ENCODE data around the gene LRRFIP1. TPM values are rescaled to one million over a fixed set of nuclear protein-coding genes. Genes with fewer than 3 reads are reported as not detected.

Gene LRRFIP1
- total and polyA plus RNA-seq, 8 donors: 104 to 160 (median 122) TPM

DNA sequence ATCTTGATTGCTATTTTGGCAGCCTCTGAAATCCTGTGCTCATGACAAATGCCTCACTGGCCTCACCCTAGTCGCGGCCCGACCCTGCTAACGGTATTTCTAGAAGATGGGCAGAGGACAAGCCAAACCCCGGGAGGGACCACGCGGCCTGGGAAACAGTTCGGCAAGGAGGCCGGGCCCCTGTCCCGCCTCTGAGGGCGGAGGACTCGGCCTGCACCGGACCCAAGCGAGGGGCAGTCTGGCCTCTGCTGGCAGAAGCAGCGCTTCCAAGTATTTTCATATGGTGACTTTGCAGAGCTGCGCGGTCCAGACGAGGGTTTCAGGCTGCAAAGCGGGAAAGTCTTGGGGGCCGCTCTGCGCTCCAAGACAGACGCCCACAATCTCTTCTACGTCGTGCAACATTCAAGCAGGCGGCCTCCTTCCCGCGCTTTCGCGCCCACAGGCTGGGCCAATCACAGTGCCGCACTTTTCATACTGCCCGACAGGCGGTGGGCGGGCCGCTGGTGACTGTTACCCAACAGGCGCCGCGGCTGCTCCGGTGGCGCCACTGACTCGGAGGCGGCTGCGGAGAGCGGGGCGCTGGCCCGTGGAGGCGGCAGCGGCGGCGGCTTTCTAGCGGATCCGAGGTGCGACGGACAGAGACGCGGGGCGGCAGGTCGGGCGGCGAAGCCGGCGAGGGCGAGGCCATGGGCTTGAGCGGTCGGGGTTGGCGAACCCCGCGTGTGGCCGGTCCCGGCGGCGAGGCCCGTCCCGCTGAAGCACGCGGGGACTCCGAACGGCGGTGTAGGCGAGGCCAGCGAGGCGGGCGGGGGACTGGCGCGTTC is 171.1 kb downstream of the LRRFIP1 start, which contains the start of gene RBM44:
Gene RBM44 (plus strand): TSS at position 544 of the 824 bp plus-strand sequence. CDS start 14,831 bp downstream, outside the sequence.
- ATAC-seq (no peak), DNase-seq (peak in 1 of 4 donors; percentile 80)
- intact Hi-C loops (cut with DNase I): no loop called here
- TF ChIP-seq, protein P1, sequence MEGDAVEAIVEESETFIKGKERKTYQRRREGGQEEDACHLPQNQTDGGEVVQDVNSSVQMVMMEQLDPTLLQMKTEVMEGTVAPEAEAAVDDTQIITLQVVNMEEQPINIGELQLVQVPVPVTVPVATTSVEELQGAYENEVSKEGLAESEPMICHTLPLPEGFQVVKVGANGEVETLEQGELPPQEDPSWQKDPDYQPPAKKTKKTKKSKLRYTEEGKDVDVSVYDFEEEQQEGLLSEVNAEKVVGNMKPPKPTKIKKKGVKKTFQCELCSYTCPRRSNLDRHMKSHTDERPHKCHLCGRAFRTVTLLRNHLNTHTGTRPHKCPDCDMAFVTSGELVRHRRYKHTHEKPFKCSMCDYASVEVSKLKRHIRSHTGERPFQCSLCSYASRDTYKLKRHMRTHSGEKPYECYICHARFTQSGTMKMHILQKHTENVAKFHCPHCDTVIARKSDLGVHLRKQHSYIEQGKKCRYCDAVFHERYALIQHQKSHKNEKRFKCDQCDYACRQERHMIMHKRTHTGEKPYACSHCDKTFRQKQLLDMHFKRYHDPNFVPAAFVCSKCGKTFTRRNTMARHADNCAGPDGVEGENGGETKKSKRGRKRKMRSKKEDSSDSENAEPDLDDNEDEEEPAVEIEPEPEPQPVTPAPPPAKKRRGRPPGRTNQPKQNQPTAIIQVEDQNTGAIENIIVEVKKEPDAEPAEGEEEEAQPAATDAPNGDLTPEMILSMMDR (IDR thresholded peaks at IDR 0.05): no peak
- Histone ChIP-seq H3K27me3 (no peaks in the 10 kb centered on the region), H3K9me3 (peaks cover 0 to 12% of the 10 kb centered on the region in 2 donors), H3K36me3 (no peaks in the 10 kb centered on the region), H3K4me3 (no peak within 1 kb of the TSS), H3K27ac (no peak within 1 kb of the TSS), H3K4me1 (no peaks in the 10 kb centered on the region)

DNA sequence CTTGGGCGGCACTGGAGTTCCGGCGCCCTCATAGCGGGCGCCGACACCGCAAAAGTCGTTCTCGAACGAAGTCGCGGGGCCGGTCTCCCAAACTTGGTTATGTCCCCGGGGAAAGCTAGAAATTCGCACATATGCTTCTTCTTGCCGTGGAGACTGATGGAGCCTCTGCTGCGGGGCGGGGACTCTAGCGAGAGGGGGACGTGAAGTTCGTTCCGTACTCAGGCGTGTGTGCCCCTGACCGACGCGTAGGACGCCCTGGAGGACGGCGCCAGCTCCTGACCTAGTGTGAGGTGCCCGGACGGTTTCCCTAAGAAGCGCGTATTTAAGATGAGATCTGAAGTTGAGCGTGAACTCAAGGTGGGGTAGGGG is 171.7 kb downstream of the LRRFIP1 start:
- H3K4me3 ChIP-seq: no peak overlapping the region
- no peak for ATAC-seq
- intact Hi-C loops (cut with DNase I): no loop called here

GRCh38 chr2:237801466-237801865 is 174.1 kb downstream of the LRRFIP1 start:
- no peak for ATAC-seq
- H3K4me3 ChIP-seq: no peak overlapping the region
- H3K9me3 ChIP-seq: peaks cover 0 to 12% of the 10 kb centered on the region in 2 donors
- no peaks in the 10 kb centered on the region for H3K27me3 ChIP-seq
- H3K4me1 ChIP-seq: no peaks in the 10 kb centered on the region
- no peak for DNase-seq
- H3K36me3 ChIP-seq: no peaks in the 10 kb centered on the region
- intact Hi-C loops (cut with DNase I): no loop called here
- TF ChIP-seq, protein P1 (IDR thresholded peaks at IDR 0.05): no peak
- no peak overlapping the region for H3K27ac ChIP-seq

More for the DNA sequence above, 171.7 kb downstream of the LRRFIP1 start:
- H3K36me3 ChIP-seq: no peaks in the 10 kb centered on the region
- H3K27me3 ChIP-seq: no peaks in the 10 kb centered on the region
- no peak overlapping the region for H3K27ac ChIP-seq
- H3K9me3 ChIP-seq: peaks cover 0 to 12% of the 10 kb centered on the region in 2 donors
- H3K4me1 ChIP-seq: no peaks in the 10 kb centered on the region
- TF ChIP-seq, protein P1 (IDR thresholded peaks at IDR 0.05): no peak
- peak in 1 of 4 donors; percentile 73 for DNase-seq

- Histone ChIP-seq H3K9me3 (no peaks in the 10 kb centered on the region), H3K4me3 (no peak overlapping the region), H3K4me1 (no peaks in the 10 kb centered on the region), H3K36me3 (no peaks in the 10 kb centered on the region), H3K27me3 (no peaks in the 10 kb centered on the region), H3K27ac (no peak overlapping the region)
- TF ChIP-seq, protein P1 (IDR thresholded peaks at IDR 0.05): no peak
- ATAC-seq (no peak), DNase-seq (no peak)
- intact Hi-C loops (cut with DNase I): no loop called here
These were observed 178.9 kb downstream of the LRRFIP1 start for GRCh38 chr2:237806334-237806733.

DNA sequence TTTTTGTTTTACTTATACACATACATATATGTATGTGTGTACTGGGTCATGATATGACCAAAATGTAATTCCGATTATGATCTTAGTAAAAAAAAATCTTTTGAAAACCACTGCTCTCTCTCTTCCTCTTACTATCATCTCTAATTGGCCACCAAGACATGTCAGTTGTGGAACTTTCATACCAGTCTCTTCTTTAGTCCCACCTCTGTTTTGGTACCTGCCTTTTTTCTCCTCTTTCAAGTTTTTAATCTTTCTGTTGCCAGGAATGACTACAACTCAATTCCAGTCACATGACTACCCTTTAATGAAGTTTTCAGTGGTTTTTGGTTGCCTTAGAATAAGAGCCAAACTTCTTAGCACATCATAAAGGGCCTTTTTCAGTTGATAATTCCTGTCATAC is 188.2 kb downstream of the LRRFIP1 start:
- Histone ChIP-seq H3K4me3 (no peak overlapping the region), H3K4me1 (no peaks in the 10 kb centered on the region), H3K27ac (no peak overlapping the region), H3K36me3 (no peaks in the 10 kb centered on the region), H3K27me3 (no peaks in the 10 kb centered on the region), H3K9me3 (no peaks in the 10 kb centered on the region)
- intact Hi-C loops (cut with DNase I): no loop called here
- TF ChIP-seq, protein P1 (IDR thresholded peaks at IDR 0.05): no peak
- DNase-seq: no peak
- ATAC-seq: no peak
